ENCODE results near the gene RNFT2.

RNFT2 gene

DNA sequence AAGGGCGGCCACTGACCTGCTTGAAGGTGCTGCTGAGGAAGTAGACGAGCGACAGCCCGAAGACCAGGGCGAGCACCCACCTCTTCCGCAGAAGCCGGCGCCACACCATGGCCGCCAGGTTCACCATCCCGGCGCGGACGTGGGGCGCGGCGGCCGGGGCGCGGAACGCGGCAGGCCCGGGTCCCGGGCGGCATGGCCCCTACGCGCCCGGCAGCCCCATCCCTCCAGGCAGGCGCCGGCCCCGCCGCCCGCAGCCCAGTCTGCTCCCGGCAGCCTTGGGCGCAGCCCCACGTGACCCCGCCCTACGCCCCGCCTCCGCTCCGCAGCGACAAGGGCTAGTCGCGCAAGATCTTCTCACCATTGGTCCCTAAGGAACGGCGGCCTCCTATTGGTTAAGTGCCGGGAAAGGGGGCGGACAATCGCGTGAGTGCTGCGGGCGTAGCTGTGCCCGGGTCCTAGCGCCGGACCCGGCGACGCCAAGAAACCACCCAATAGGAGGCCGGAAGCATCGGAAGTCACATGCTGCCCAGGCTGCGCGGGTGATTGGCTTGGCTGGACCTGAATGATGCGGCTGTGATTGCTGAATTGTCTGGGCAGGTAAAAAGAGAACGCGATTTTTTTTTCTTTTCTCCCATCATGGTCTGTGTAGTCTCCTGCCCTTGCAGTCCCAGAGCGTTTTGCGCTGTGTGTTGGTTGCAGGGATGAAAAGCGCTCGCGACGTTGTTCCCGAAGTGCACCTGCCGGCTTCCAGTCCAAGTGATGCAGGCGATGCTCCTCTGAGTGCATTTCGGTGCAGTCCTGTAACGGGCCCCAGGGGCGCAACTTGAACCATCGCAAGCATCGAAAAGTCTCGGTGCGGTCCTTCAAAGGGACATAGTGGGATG, at the start of gene RNFT2, which contains the start of gene SPRING1:
TSS of gene RNFT2 (plus strand) at position 542 of the 884 bp plus-strand sequence. CDS start 2,183 bp downstream, outside the sequence.
TSS of gene SPRING1 (minus strand) at position 296 of the 884 bp plus-strand sequence. CDS start at position 127, 169 bp downstream.
- peaks cover 37% of the 10 kb centered on the region for H3K36me3 ChIP-seq (ENCODE audit: insufficient read depth, low read length)

DNA sequence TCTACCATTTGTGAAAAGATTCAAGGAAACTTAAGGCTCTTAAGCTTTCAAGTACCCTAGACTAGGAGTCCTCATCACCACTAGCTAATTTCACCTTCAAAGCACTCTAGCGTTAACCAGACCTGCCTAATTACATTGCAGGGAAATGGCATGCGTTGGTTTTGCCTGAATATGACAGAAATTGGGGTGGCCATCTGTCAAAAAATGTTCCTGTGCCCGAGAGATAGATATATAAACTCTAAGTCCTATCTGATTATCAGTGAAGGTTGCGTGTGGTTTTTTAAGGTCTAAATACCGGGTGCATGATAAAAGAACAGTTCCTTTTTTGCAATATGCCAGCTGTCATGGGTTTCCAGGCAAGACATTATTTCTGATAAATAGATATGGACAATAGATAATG, 48.6 kb upstream of the RNFT2 start:
- H3K27me3 ChIP-seq (ENCODE audit: insufficient read depth, low read length) = peaks cover 18% of the 10 kb centered on the region
- H3K36me3 ChIP-seq (ENCODE audit: insufficient read depth, low read length) = no peaks in the 10 kb centered on the region
- H3K4me1 ChIP-seq (ENCODE audit: insufficient read depth, low read length) = peaks cover 18% of the 10 kb centered on the region
- no peak overlapping the region for H2AFZ ChIP-seq (ENCODE audit: low read depth, low read length)
- H3K4me3 ChIP-seq (ENCODE audit: low read length) = no peak overlapping the region
- no peaks in the 10 kb centered on the region for H3K9me3 ChIP-seq (ENCODE audit: low read length)

More for the DNA sequence above, at the start of gene RNFT2, which contains the start of gene SPRING1:
- H3K9me3 ChIP-seq (ENCODE audit: low read length) = no peaks in the 10 kb centered on the region
- no peaks in the 10 kb centered on the region for H3K27me3 ChIP-seq (ENCODE audit: insufficient read depth, low read length)
- peak within 1 kb of the TSS; percentile 99 for H3K4me3 ChIP-seq (ENCODE audit: low read length)
- peak within 1 kb of the TSS; percentile 19 for H2AFZ ChIP-seq (ENCODE audit: low read depth, low read length)
- peaks cover 18% of the 10 kb centered on the region for H3K4me1 ChIP-seq (ENCODE audit: insufficient read depth, low read length)

GRCh38 chr12:116689979-116690744, 48.0 kb upstream of the RNFT2 start:
- Histone ChIP-seq H3K9me3 (ENCODE audit: low read length) (no peaks in the 10 kb centered on the region), H3K27me3 (ENCODE audit: insufficient read depth, low read length) (peaks cover 25% of the 10 kb centered on the region), H3K36me3 (ENCODE audit: insufficient read depth, low read length) (no peaks in the 10 kb centered on the region), H3K4me1 (ENCODE audit: insufficient read depth, low read length) (peaks cover 18% of the 10 kb centered on the region), H3K4me3 (ENCODE audit: low read length) (no peak overlapping the region), H2AFZ (ENCODE audit: low read depth, low read length) (no peak overlapping the region)

DNA sequence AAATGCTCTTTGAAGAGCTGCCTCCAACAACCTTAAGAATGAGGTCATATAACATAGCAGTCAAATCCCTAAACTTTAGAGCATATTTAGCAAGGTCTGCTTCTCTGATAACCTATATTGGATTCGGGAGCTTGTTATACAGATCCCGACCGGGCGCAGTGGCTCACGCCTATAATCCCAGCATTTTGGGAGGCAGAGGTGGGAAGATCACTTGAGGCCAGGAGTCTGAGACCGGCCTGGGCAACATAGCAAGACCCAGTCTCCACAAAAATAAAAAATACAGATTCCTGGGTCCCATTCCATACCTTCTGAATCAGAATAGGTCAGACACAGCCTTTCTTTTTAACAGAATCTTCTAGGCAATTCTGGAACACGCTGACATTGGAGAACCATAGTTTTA, 46.9 kb upstream of the RNFT2 start:
- Histone ChIP-seq H3K4me3 (ENCODE audit: low read length) (no peak overlapping the region), H3K36me3 (ENCODE audit: insufficient read depth, low read length) (no peaks in the 10 kb centered on the region), H3K27me3 (ENCODE audit: insufficient read depth, low read length) (peaks cover 31% of the 10 kb centered on the region), H3K9me3 (ENCODE audit: low read length) (no peaks in the 10 kb centered on the region), H3K4me1 (ENCODE audit: insufficient read depth, low read length) (peaks cover 18% of the 10 kb centered on the region), H2AFZ (ENCODE audit: low read depth, low read length) (no peak overlapping the region)

DNA sequence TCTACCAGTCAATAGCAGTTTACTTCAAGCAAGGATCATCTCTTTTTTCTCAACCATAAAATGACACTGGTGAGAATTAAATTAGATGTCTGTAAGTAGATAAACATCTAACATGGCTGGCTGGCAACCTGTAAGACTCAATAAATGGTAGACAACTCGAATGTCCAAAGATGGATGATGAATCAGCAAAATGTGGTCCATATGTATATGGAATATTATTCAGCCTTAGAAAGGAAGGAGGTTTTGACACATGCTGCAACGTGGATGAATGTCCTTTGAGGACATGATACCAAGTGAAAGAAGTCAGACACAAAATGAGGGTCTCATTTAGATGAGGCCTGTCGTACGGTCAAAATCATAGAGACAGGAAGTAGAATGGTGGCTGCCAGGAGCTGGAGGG, 46.5 kb upstream of the RNFT2 start:
- Histone ChIP-seq H3K9me3 (ENCODE audit: low read length) (no peaks in the 10 kb centered on the region), H3K36me3 (ENCODE audit: insufficient read depth, low read length) (no peaks in the 10 kb centered on the region), H3K4me3 (ENCODE audit: low read length) (no peak overlapping the region), H3K27me3 (ENCODE audit: insufficient read depth, low read length) (peaks cover 31% of the 10 kb centered on the region), H2AFZ (ENCODE audit: low read depth, low read length) (no peak overlapping the region), H3K4me1 (ENCODE audit: insufficient read depth, low read length) (peaks cover 18% of the 10 kb centered on the region)

DNA sequence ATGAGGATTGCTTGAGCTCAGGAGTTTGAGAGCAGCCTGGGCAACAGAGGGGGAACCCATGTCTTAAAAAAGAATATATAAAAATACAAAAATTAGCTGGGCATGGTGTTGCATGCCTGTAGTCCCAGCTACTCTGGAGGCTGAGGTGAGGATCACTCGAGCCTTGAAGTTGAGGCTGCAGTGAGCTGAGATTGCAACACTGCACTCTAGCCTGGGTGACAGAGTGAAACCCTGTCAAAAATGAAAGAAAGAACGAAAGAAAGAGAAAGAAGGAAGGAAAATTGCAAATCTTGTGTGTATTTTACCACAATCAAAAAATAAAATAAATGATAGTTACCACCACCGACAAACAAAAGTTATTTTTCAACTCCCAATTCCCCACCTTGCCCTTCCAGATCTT, 45.5 kb upstream of the RNFT2 start:
- H3K27me3 ChIP-seq (ENCODE audit: insufficient read depth, low read length) = peaks cover 31% of the 10 kb centered on the region
- H3K4me1 ChIP-seq (ENCODE audit: insufficient read depth, low read length) = peaks cover 18% of the 10 kb centered on the region
- H2AFZ ChIP-seq (ENCODE audit: low read depth, low read length) = no peak overlapping the region
- no peaks in the 10 kb centered on the region for H3K36me3 ChIP-seq (ENCODE audit: insufficient read depth, low read length)
- no peak overlapping the region for H3K4me3 ChIP-seq (ENCODE audit: low read length)
- no peaks in the 10 kb centered on the region for H3K9me3 ChIP-seq (ENCODE audit: low read length)

GRCh38 chr12:116693286-116694227, 44.6 kb upstream of the RNFT2 start:
- peaks cover 31% of the 10 kb centered on the region for H3K27me3 ChIP-seq (ENCODE audit: insufficient read depth, low read length)
- H2AFZ ChIP-seq (ENCODE audit: low read depth, low read length) = no peak overlapping the region
- no peaks in the 10 kb centered on the region for H3K36me3 ChIP-seq (ENCODE audit: insufficient read depth, low read length)
- no peaks in the 10 kb centered on the region for H3K9me3 ChIP-seq (ENCODE audit: low read length)
- peaks cover 18% of the 10 kb centered on the region for H3K4me1 ChIP-seq (ENCODE audit: insufficient read depth, low read length)
- peak overlapping the region; percentile 20 for H3K4me3 ChIP-seq (ENCODE audit: low read length)

GRCh38 chr12:116694653-116695463, 43.3 kb upstream of the RNFT2 start:
- Histone ChIP-seq H3K36me3 (ENCODE audit: insufficient read depth, low read length) (no peaks in the 10 kb centered on the region), H3K4me3 (ENCODE audit: low read length) (no peak overlapping the region), H3K4me1 (ENCODE audit: insufficient read depth, low read length) (peaks cover 18% of the 10 kb centered on the region), H2AFZ (ENCODE audit: low read depth, low read length) (no peak overlapping the region), H3K27me3 (ENCODE audit: insufficient read depth, low read length) (peaks cover 34% of the 10 kb centered on the region), H3K9me3 (ENCODE audit: low read length) (no peaks in the 10 kb centered on the region)

- H3K4me1 ChIP-seq (ENCODE audit: insufficient read depth, low read length) = peaks cover 12% of the 10 kb centered on the region
- no peaks in the 10 kb centered on the region for H3K36me3 ChIP-seq (ENCODE audit: insufficient read depth, low read length)
- no peaks in the 10 kb centered on the region for H3K9me3 ChIP-seq (ENCODE audit: low read length)
- no peak overlapping the region for H2AFZ ChIP-seq (ENCODE audit: low read depth, low read length)
- peaks cover 37% of the 10 kb centered on the region for H3K27me3 ChIP-seq (ENCODE audit: insufficient read depth, low read length)
- no peak overlapping the region for H3K4me3 ChIP-seq (ENCODE audit: low read length)
Measured at GRCh38 chr12:116695464-116695725, 42.7 kb upstream of the RNFT2 start.

GRCh38 chr12:116697305-116697704, 40.8 kb upstream of the RNFT2 start:
- Histone ChIP-seq H3K9me3 (ENCODE audit: low read length) (no peaks in the 10 kb centered on the region), H2AFZ (ENCODE audit: low read depth, low read length) (no peak overlapping the region), H3K36me3 (ENCODE audit: insufficient read depth, low read length) (no peaks in the 10 kb centered on the region), H3K4me3 (ENCODE audit: low read length) (no peak overlapping the region), H3K4me1 (ENCODE audit: insufficient read depth, low read length) (peaks cover 11% of the 10 kb centered on the region), H3K27me3 (ENCODE audit: insufficient read depth, low read length) (peaks cover 35% of the 10 kb centered on the region)

- peaks cover 11% of the 10 kb centered on the region for H3K4me1 ChIP-seq (ENCODE audit: insufficient read depth, low read length)
- no peaks in the 10 kb centered on the region for H3K9me3 ChIP-seq (ENCODE audit: low read length)
- H2AFZ ChIP-seq (ENCODE audit: low read depth, low read length) = no peak overlapping the region
- no peaks in the 10 kb centered on the region for H3K36me3 ChIP-seq (ENCODE audit: insufficient read depth, low read length)
- peaks cover 32% of the 10 kb centered on the region for H3K27me3 ChIP-seq (ENCODE audit: insufficient read depth, low read length)
- no peak overlapping the region for H3K4me3 ChIP-seq (ENCODE audit: low read length)
Measured at GRCh38 chr12:116697716-116698115, 40.4 kb upstream of the RNFT2 start.

GRCh38 chr12:116698116-116698515, 40.0 kb upstream of the RNFT2 start:
- Histone ChIP-seq H3K27me3 (ENCODE audit: insufficient read depth, low read length) (peaks cover 31% of the 10 kb centered on the region), H3K4me3 (ENCODE audit: low read length) (no peak overlapping the region)

More at GRCh38 chr12:116698116-116698515, 40.0 kb upstream of the RNFT2 start:
- Histone ChIP-seq H3K4me1 (ENCODE audit: insufficient read depth, low read length) (peaks cover 11% of the 10 kb centered on the region), H2AFZ (ENCODE audit: low read depth, low read length) (no peak overlapping the region), H3K36me3 (ENCODE audit: insufficient read depth, low read length) (no peaks in the 10 kb centered on the region), H3K9me3 (ENCODE audit: low read length) (no peaks in the 10 kb centered on the region)

All from neuron (in vitro differentiated cells).